HG03097 (cell line): ENCODE results near the gene C12orf42.

Source experiments
- ATAC-seq: cut with Tn5 transposase; IDR thresholded peaks from one replicate; pipeline ENCODE4 v1.9.1; 2021; ENCODE audit not compliant: unreplicated experiment, low FRiP score

The C12orf42 gene

GRCh38 chr12:103495469-103496456, at the start of gene C12orf42:
TSS of gene C12orf42 (minus strand) at chr12:103495968. CDS start at chr12:103478426, 17,542 bp downstream.
- peak; percentile 71 for ATAC-seq

GRCh38 chr12:103542078-103542477, 46.3 kb upstream of the C12orf42 start:
- ATAC-seq = no peak

- no peak for ATAC-seq
Observed at GRCh38 chr12:103540319-103540718, 44.6 kb upstream of the C12orf42 start.

GRCh38 chr12:103538397-103538796, 42.6 kb upstream of the C12orf42 start:
- ATAC-seq = no peak

- ATAC-seq = no peak
Observed at GRCh38 chr12:103530307-103531066, 34.7 kb upstream of the C12orf42 start.

GRCh38 chr12:103529306-103529705, 33.5 kb upstream of the C12orf42 start:
- ATAC-seq = no peak

- no peak for ATAC-seq
Observed at GRCh38 chr12:103524238-103524875, 28.6 kb upstream of the C12orf42 start.

GRCh38 chr12:103523771-103524170, 28.0 kb upstream of the C12orf42 start:
- ATAC-seq = no peak

- ATAC-seq = no peak
Observed at GRCh38 chr12:103520686-103521215, 25.0 kb upstream of the C12orf42 start.

GRCh38 chr12:103519632-103520031, 23.9 kb upstream of the C12orf42 start:
- ATAC-seq = no peak

GRCh38 chr12:103518899-103519298, 23.1 kb upstream of the C12orf42 start:
- ATAC-seq = no peak

- ATAC-seq = no peak
Observed at GRCh38 chr12:103517161-103517560, 21.4 kb upstream of the C12orf42 start.

- no peak for ATAC-seq
Observed at GRCh38 chr12:103515341-103515740, 19.6 kb upstream of the C12orf42 start.

GRCh38 chr12:103513875-103514274, 18.1 kb upstream of the C12orf42 start:
- no peak for ATAC-seq

GRCh38 chr12:103505371-103506236, 9.8 kb upstream of the C12orf42 start:
- ATAC-seq = peak; percentile 84

GRCh38 chr12:103504606-103505005, 8.8 kb upstream of the C12orf42 start:
- ATAC-seq = no peak

GRCh38 chr12:103503546-103504480, 8.0 kb upstream of the C12orf42 start:
- no peak for ATAC-seq

- no peak for ATAC-seq
Observed at GRCh38 chr12:103501447-103501846, 5.7 kb upstream of the C12orf42 start.

- ATAC-seq = no peak
Observed at GRCh38 chr12:103499571-103499970, 3.8 kb upstream of the C12orf42 start.
